Suprapubic skin (tissue), 4 donors: ENCODE measurements around the gene RETREG2.

Experiments
- EP300 ChIP-seq: sonication (generic); formaldehyde crosslinking; IDR thresholded peaks from one replicate; pipeline ENCODE4 v1.6.1; 2017; ENCODE audit warnings: antibody characterized with exemption
- POLR2A ChIP-seq, 2 donors: fragments of 450-650 bp; IDR thresholded peaks; one replicate each; pipeline ENCODE4 v1.6.1; 2017; ENCODE audit warnings: antibody characterized with exemption in 2 of 2, mild to moderate bottlenecking in 2 of 2, moderate library complexity in 2 of 2
- POLR2AphosphoS5 ChIP-seq, 3 donors: sonication (generic); formaldehyde crosslinking; IDR thresholded peaks; one replicate each; pipeline ENCODE4 v1.6.1; 2017; ENCODE audit warnings: antibody characterized with exemption in 3 of 3
- TF ChIP-seq, protein P1 (sequence below), 2 donors: fragments of 200-600 bp in 1 of 2; fragments of 450-650 bp in 1 of 2; sonication (generic) in 1 of 2; IDR thresholded peaks; one replicate each; pipeline ENCODE4 v1.5.1; 2016 to 2019; ENCODE audit warnings: antibody characterized with exemption in 2 of 2, mild to moderate bottlenecking in 1 of 2, moderate library complexity in 1 of 2

DNA sequence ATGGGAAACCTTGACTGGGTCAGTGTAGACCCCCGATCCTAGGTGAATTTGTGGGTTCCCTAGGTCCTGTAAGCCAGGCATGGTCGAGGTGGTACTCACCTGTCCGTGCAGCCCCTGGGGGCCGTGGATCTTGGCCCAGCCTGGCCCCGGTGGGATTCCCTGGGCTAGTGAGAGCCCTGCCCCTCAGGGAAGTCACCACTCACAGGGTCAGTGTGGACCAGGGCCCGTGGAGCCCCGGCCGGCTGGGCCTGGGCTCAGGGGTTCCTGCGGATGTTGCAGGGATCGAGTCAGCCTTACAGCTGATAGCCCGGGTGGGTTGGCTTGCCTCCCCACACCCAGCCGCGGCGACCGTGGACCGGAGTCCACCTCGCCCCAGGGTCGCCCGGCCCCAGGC is 50.8 kb downstream of the RETREG2 start:
- TF ChIP-seq POLR2AphosphoS5 (IDR thresholded peaks at IDR 0.05) (no peak), POLR2A (IDR thresholded peaks at IDR 0.05) (no peak), EP300 (no peak)
- TF ChIP-seq, protein P1, sequence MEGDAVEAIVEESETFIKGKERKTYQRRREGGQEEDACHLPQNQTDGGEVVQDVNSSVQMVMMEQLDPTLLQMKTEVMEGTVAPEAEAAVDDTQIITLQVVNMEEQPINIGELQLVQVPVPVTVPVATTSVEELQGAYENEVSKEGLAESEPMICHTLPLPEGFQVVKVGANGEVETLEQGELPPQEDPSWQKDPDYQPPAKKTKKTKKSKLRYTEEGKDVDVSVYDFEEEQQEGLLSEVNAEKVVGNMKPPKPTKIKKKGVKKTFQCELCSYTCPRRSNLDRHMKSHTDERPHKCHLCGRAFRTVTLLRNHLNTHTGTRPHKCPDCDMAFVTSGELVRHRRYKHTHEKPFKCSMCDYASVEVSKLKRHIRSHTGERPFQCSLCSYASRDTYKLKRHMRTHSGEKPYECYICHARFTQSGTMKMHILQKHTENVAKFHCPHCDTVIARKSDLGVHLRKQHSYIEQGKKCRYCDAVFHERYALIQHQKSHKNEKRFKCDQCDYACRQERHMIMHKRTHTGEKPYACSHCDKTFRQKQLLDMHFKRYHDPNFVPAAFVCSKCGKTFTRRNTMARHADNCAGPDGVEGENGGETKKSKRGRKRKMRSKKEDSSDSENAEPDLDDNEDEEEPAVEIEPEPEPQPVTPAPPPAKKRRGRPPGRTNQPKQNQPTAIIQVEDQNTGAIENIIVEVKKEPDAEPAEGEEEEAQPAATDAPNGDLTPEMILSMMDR (IDR thresholded peaks at IDR 0.05), result no peak
